ENCODE results near the gene HMGA1.
"Not testable (repeated sequence)": the region's sequence is repeated elsewhere in the genome, so short reads cannot be mapped to it uniquely, and the experiment has no call there.

HMGA1 gene

DNA sequence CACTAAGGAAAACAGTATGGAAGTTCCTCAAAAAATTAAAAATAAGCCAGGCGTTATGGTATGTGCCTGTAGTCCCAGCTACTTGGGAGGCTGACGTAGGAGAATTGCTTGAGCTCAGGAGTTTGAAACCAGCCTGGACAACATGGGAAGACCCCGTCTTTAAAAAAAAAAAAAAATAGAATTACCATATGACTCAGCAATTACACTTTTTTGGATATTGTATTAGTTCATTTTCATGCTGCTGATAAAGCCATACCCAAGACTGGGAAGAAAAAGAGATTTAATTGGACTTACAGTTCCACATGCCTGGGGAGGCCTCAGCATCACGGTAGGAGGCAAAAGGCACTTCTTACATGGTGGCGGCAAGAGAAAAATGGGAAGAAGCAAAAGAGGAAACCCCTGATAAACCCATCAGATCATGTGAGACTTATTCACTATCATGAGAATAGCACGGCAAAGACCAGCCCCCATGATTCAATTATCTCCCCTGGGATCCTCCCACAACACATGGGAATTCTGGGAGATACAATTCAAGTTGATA is 22.9 kb downstream of the HMGA1 start:
- Histone ChIP-seq H3K4me3 (no peak overlapping the region), H3K27ac (no peak overlapping the region)
- no peak for DNase-seq (ENCODE audit: low spot score)
- no peak for TF ChIP-seq CTCF (IDR thresholded peaks at IDR 0.05)

GRCh38 chr6:34260576-34261267 is 24.0 kb downstream of the HMGA1 start:
- DNase-seq (ENCODE audit: low spot score): no peak
- no peak for TF ChIP-seq CTCF (IDR thresholded peaks at IDR 0.05)
- H3K4me3 ChIP-seq: no peak overlapping the region
- no peak overlapping the region for H3K27ac ChIP-seq

DNA sequence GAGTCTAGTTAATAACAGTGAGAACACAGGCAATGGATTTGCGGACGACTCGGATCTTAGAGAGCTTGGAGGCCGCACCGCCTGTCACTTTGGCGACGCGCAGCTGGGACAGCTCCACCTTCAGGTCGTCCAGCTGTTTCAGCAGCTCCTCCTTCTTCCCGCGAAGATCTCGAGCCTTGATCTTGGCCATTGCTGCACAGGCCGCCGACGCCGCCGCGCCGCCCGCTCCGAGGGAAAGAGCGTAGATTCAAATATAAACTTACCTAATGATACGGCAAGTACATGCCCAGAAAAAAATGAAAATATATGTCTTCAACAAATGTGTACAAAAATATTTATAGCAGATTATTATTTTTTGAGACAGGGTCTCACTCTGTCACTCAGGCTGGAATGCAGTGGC is 26.8 kb downstream of the HMGA1 start:
- H3K27ac ChIP-seq; DNase-seq (ENCODE audit: low spot score); H3K4me3 ChIP-seq: not testable (repeated sequence)

- TF ChIP-seq CTCF (IDR thresholded peaks at IDR 0.05): no peak
- DNase-seq (ENCODE audit: low spot score): no peak
- Histone ChIP-seq H3K4me3 (no peak overlapping the region), H3K27ac (no peak overlapping the region)
Measured at GRCh38 chr6:34267746-34268145, 31.1 kb downstream of the HMGA1 start.

DNA sequence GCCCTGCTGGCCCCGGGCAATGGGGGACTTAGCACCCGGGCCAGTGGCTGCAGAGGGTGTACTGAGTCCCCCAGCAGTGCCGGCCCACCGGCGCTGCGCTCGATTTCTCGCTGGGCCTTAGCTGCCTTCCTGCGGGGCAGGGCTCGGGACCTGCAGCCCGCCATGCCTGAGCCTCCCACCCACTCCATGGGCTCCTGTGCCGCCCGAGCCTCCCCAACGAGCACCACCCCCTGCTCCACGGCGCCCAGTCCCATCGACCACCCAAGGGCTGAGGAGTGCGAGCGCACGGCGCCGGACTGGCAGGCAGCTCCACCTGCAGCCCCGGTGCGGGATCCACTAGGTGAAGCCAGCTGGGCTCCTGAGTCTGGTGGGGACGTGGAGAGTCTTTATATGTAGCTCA is 32.5 kb downstream of the HMGA1 start:
- DNase-seq (ENCODE audit: low spot score); H3K4me3 ChIP-seq; H3K27ac ChIP-seq: not testable (repeated sequence)

GRCh38 chr6:34269658-34270341 is 33.1 kb downstream of the HMGA1 start:
- not testable (repeated sequence) for H3K4me3 ChIP-seq; H3K27ac ChIP-seq; DNase-seq (ENCODE audit: low spot score)

GRCh38 chr6:34272013-34272926 is 35.6 kb downstream of the HMGA1 start:
- no peak for TF ChIP-seq CTCF (IDR thresholded peaks at IDR 0.05)
- Histone ChIP-seq H3K4me3 (no peak overlapping the region), H3K27ac (peak overlapping the region in 1 of 2 donors; percentile 45)
- DNase-seq (ENCODE audit: low spot score): no peak

- Histone ChIP-seq H3K4me3 (no peak overlapping the region), H3K27ac (peak overlapping the region in 1 of 2 donors; percentile 50)
- no peak for DNase-seq (ENCODE audit: low spot score)
- TF ChIP-seq CTCF (IDR thresholded peaks at IDR 0.05): no peak
Measured at GRCh38 chr6:34273242-34273805, 36.7 kb downstream of the HMGA1 start.
